ENCODE results near the gene SNX6. TPM values are rescaled to one million over a fixed set of nuclear protein-coding genes. Genes with fewer than 3 reads are reported as not detected.
"Not testable (repeated sequence)": the region's sequence is repeated elsewhere in the genome, so short reads cannot be mapped to it uniquely, and the experiment has no call there.

SNX6 gene
- total RNA-seq, 2 experiments from 2014 or later: 78.3 to 81.8 TPM

- DNase-seq, H3K9me3 Mint-ChIP-seq, H3K4me3 Mint-ChIP-seq, POLR2A ChIA-PET, H3K4me1 Mint-ChIP-seq, H3K27ac Mint-ChIP-seq, H3K27me3 Mint-ChIP-seq, H3K36me3 Mint-ChIP-seq: not testable (repeated sequence)
- ATAC-seq (ENCODE audit: low read depth): peak; percentile 79
Measured at GRCh38 chr14:34546272-34547135, 83.4 kb downstream of the SNX6 start.

DNA sequence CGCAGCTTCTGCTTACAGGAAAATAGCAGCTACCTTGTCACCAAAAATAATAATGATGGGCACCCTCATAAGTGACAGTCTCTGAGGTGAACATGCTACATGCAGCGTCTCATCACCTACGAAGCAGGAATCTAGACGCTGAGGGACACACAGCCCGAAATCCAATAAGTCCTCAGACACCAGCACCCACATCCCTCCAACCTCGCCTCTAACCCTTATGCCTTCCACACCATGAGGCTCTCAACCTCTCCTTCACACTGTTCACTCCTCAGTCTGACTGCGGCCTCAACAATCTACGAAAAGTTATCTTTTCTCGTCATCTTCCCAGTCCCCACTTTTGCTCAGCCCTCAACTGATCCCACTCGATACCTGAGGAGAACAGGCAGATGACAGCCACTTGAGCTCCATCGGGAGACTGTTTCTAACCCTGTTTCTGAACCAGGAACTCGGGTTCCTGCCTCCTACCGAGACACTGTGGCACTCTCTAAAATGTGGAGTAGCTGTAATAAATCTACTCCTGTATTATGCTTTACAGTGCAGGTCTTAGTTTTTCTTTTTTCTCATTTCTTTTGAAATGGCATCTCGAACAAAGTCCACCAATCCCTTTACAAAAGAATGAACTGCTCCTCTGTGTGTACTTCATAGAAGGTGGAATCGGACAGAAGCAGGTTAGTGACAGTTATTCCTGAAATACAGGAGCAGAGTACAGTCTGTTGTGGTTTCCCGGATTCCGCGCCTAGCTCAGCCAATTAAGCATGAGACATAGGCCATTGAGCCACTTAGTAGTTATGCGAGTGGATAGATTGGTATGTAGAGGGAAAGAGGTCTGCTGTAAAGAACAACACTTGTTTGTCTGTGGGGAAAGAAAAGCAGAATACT is 89.5 kb downstream of the SNX6 start:
- peak overlapping the region; percentile 97 for H3K27ac Mint-ChIP-seq
- ATAC-seq (ENCODE audit: low read depth): not testable (repeated sequence)

DNA sequence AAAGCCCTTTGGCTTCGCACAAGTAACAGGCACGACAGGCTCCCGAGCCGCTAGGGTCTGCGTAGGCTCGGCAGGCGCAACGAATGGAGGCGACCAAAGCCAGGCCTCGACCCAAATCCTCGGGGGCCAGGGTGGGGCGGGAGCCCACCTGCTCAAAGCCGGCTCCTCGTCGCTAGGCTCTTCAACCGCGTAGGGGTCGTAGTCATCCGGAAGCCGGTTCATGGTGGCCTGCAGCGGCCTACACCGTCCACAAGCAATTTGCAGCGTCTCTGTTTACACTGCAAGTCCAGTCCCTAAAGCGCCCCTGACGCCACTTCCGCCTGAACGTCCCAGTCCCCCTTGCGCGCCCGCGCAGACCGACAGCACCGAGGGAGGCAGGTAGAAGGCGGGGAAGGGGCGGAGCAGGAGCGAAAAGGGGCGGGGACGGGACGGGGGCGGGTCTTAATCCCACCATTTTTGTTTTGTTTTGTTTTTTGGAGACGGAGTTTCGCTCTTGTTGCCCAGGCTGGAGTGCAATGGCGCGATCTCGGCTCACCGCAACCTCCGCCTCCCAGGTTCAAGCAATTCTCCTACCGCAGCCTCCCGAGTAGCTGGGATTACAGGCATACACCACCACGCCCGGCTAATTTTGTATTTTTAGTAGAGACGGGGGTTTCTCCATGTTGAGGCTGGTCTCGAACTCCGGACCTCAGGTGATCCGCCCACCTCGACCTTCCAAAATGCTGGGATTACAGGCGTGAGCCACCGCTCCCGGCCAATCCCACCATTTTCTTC is 90.4 kb downstream of the SNX6 start, which contains the start of gene EAPP:
Gene EAPP (minus strand): TSS at position 295 of the 774 bp plus-strand sequence. CDS start 73 bp downstream, at position 222.
- H3K27me3 Mint-ChIP-seq: no peaks in the 10 kb centered on the region
- POLR2A ChIA-PET: interaction anchor here (0.6 to 1.5 kb wide), 2 partner anchors 15 to 45 kb away, joined by 3 to 5 read pairs; no protein-coding TSS in a partner anchor
- H3K27ac Mint-ChIP-seq: peak within 1 kb of the TSS; percentile 97
- peak; percentile 99 for ATAC-seq (ENCODE audit: low read depth)
- peak; percentile 91 for DNase-seq
- H3K4me3 Mint-ChIP-seq: peak within 1 kb of the TSS; percentile 96
- H3K4me1 Mint-ChIP-seq: peaks cover 14% of the 10 kb centered on the region
- peaks cover 2% of the 10 kb centered on the region for H3K36me3 Mint-ChIP-seq
- no peaks in the 10 kb centered on the region for H3K9me3 Mint-ChIP-seq

More for the DNA sequence above, 89.5 kb downstream of the SNX6 start:
- POLR2A ChIA-PET: interaction anchor here (0.6 to 1.5 kb wide), 2 partner anchors 14 to 46 kb away, joined by 3 to 5 read pairs; no protein-coding TSS in a partner anchor
- not testable (repeated sequence) for H3K36me3 Mint-ChIP-seq, H3K27me3 Mint-ChIP-seq, DNase-seq, H3K9me3 Mint-ChIP-seq
- H3K4me3 Mint-ChIP-seq: peak overlapping the region; percentile 96
- H3K4me1 Mint-ChIP-seq: peaks cover 14% of the 10 kb centered on the region

DNA sequence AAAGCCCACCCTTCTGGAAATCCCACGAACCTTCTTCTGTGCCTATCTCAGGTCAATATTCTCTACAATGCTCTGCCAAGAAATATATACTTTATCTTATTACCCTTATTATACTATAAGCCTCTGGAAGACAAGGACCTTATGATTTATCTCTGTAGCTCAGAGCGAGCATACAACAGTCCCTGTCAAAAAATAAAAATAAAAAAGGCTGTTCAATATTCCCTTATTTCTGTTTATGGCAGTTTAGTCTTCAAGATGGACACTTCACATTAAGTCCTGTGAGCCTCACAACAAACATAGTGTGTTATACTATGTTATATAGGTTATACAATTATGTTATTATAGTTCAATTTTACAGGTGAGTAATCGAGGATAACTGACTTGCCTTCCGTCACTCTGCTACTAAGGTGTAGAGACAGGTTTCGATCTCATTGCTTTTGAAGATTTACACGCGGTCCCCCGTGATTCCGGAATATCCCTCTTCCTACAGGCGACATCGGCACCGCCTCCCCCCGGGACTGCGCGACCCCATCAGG is 91.0 kb downstream of the SNX6 start:
- H3K27me3 Mint-ChIP-seq: no peaks in the 10 kb centered on the region
- H3K4me3 Mint-ChIP-seq: peak overlapping the region; percentile 96
- DNase-seq (no peak), ATAC-seq (ENCODE audit: low read depth) (peak; percentile 20)
- POLR2A ChIA-PET: no interaction called here
- H3K27ac Mint-ChIP-seq: peak overlapping the region; percentile 97
- H3K4me1 Mint-ChIP-seq: peaks cover 14% of the 10 kb centered on the region
- no peaks in the 10 kb centered on the region for H3K9me3 Mint-ChIP-seq
- H3K36me3 Mint-ChIP-seq: peaks cover 2% of the 10 kb centered on the region

GRCh38 chr14:34538096-34538495 is 91.9 kb downstream of the SNX6 start:
- Mint-ChIP-seq H3K4me3 (peak overlapping the region; percentile 96), H3K4me1 (peaks cover 14% of the 10 kb centered on the region)
- H3K36me3 Mint-ChIP-seq; H3K27me3 Mint-ChIP-seq; DNase-seq; H3K9me3 Mint-ChIP-seq; ATAC-seq (ENCODE audit: low read depth); H3K27ac Mint-ChIP-seq; POLR2A ChIA-PET: not testable (repeated sequence)

DNA sequence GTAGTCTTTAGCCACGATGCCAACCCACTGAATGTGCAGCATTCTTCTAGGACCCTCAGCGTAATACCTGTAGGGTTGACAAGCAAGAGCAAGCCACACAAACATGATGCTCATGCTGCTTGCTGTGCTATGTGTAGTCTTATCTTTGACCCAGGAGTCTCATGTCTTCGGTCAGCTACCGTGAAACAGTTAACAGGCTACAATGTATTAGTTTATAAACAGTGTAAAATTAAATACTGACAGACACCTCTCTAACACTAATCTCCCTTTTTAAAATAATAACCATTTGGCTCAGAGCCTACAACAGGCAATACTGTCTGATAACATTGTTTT is 92.3 kb downstream of the SNX6 start:
- H3K4me1 Mint-ChIP-seq: peaks cover 14% of the 10 kb centered on the region
- no peaks in the 10 kb centered on the region for H3K27me3 Mint-ChIP-seq
- DNase-seq (no peak), ATAC-seq (ENCODE audit: low read depth) (no peak)
- POLR2A ChIA-PET: no interaction called here
- H3K36me3 Mint-ChIP-seq: peaks cover 6% of the 10 kb centered on the region
- H3K27ac Mint-ChIP-seq: no peak overlapping the region
- H3K9me3 Mint-ChIP-seq: no peaks in the 10 kb centered on the region
- no peak overlapping the region for H3K4me3 Mint-ChIP-seq

GRCh38 chr14:34536951-34537676 is 92.8 kb downstream of the SNX6 start:
- H3K4me1 Mint-ChIP-seq: peaks cover 14% of the 10 kb centered on the region
- H3K36me3 Mint-ChIP-seq: peaks cover 10% of the 10 kb centered on the region
- H3K27me3 Mint-ChIP-seq: no peaks in the 10 kb centered on the region
- H3K27ac Mint-ChIP-seq: no peak overlapping the region
- POLR2A ChIA-PET: no interaction called here
- no peak for ATAC-seq (ENCODE audit: low read depth)
- H3K9me3 Mint-ChIP-seq: no peaks in the 10 kb centered on the region
- DNase-seq: no peak
- H3K4me3 Mint-ChIP-seq: no peak overlapping the region

- H3K4me1 Mint-ChIP-seq: no peaks in the 10 kb centered on the region
- POLR2A ChIA-PET: no interaction called here
- H3K27me3 Mint-ChIP-seq: no peaks in the 10 kb centered on the region
- no peak overlapping the region for H3K4me3 Mint-ChIP-seq
- DNase-seq (no peak), ATAC-seq (ENCODE audit: low read depth) (no peak)
- no peaks in the 10 kb centered on the region for H3K9me3 Mint-ChIP-seq
- H3K27ac Mint-ChIP-seq: no peak overlapping the region
- H3K36me3 Mint-ChIP-seq: peaks cover 29% of the 10 kb centered on the region
Measured at GRCh38 chr14:34527591-34527990, 102.4 kb downstream of the SNX6 start.

- H3K27ac Mint-ChIP-seq; H3K9me3 Mint-ChIP-seq; H3K4me3 Mint-ChIP-seq; DNase-seq; H3K4me1 Mint-ChIP-seq; H3K27me3 Mint-ChIP-seq; ATAC-seq (ENCODE audit: low read depth): not testable (repeated sequence)
- POLR2A ChIA-PET: interaction anchor here (0.6 kb wide), 1 partner anchor 12 kb away, joined by 4 read pairs; no protein-coding TSS in a partner anchor
- peaks cover 43% of the 10 kb centered on the region for H3K36me3 Mint-ChIP-seq
Measured at GRCh38 chr14:34524216-34524615, 105.7 kb downstream of the SNX6 start.

DNA sequence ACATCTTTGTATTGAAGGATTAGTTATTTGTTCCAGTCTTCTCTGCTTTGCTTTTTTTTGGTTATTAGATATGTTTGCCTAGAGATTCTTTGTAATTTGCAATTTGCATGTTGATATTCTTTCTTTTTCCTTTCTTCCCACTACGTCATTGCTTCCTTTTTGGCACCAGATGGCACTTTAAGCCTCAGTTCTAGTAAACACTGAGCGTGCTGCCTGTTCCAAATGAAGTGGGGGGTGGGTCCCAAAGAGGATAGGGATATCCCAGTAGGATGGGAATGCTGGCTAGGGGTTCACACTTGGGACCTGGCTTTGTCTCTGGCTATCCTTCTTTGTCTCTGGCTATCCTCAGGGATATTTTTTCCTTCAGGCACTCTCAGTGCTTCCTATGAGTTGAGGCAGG is 107.5 kb downstream of the SNX6 start:
- Mint-ChIP-seq H3K27ac (no peak overlapping the region), H3K4me3 (no peak overlapping the region), H3K9me3 (no peaks in the 10 kb centered on the region), H3K4me1 (peaks cover 2% of the 10 kb centered on the region), H3K36me3 (peaks cover 48% of the 10 kb centered on the region), H3K27me3 (no peaks in the 10 kb centered on the region)
- ATAC-seq (ENCODE audit: low read depth) (no peak), DNase-seq (no peak)
- POLR2A ChIA-PET: no interaction called here

- not testable (repeated sequence) for ATAC-seq (ENCODE audit: low read depth); H3K27me3 Mint-ChIP-seq; H3K27ac Mint-ChIP-seq; H3K9me3 Mint-ChIP-seq; H3K4me3 Mint-ChIP-seq; H3K4me1 Mint-ChIP-seq; DNase-seq
- POLR2A ChIA-PET: interaction anchor here (0.7 kb wide), 1 partner anchor 706 kb away, joined by 5 read pairs; no protein-coding TSS in a partner anchor
- peaks cover 49% of the 10 kb centered on the region for H3K36me3 Mint-ChIP-seq
Measured at GRCh38 chr14:34521071-34521470, 108.9 kb downstream of the SNX6 start.

DNA sequence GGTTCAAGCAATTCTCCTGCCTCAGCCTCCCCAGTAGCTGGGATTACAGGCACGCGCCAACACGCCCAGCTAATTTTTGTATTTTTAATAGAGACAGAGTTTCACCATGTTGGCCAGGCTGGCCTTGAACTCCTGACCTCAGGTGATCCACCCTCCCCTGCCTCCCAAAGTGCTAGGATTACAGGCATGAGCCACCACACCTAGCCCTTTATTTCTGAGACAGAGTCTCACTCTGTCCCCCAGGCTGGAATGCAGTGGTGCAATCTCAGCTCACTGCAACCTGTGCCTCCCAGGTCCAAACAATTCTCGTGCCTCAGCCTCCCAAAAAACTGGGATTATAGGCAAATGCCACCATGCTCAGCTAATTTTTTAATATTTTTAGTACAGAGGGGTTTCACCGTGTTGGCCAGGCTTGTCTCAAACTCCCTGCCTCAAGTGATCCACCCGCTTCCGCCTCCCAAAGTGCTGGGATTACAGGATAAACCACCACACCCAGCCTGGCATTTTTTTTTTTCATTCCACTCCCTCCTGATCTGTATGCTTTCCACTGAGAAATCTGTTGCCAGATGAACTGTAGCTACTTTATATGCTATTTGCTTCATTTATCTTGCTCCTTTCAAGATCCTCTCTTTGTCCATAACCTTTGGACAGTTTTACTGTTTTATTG is 109.5 kb downstream of the SNX6 start:
- not testable (repeated sequence) for DNase-seq, H3K27ac Mint-ChIP-seq
- H3K36me3 Mint-ChIP-seq: peaks cover 53% of the 10 kb centered on the region

More for the DNA sequence above, 109.5 kb downstream of the SNX6 start:
- H3K9me3 Mint-ChIP-seq; H3K27me3 Mint-ChIP-seq; ATAC-seq (ENCODE audit: low read depth); H3K4me1 Mint-ChIP-seq; H3K4me3 Mint-ChIP-seq; POLR2A ChIA-PET: not testable (repeated sequence)

Data from activated naive CD8-positive, alpha-beta T cell treated with anti-CD3 and anti-CD28 coated beads, Interleukin-2, amount 10 ng/mL, durations not matched to agents 7 days and 5 days (primary cell).